Measurements from ENCODE around the gene KCNB1.

The KCNB1 gene

GRCh38 chr20:49496553-49497397 lies 14.3 kb upstream of the KCNB1 start:
- DNase-seq = no peak

- no peak for DNase-seq
Observed at GRCh38 chr20:49496043-49496442, 13.6 kb upstream of the KCNB1 start.

GRCh38 chr20:49490689-49491088 lies 8.2 kb upstream of the KCNB1 start:
- DNase-seq = no peak

GRCh38 chr20:49489688-49490087 lies 7.2 kb upstream of the KCNB1 start:
- no peak for DNase-seq

- no peak for DNase-seq
Observed at GRCh38 chr20:49486064-49486463, 3.6 kb upstream of the KCNB1 start.

DNA sequence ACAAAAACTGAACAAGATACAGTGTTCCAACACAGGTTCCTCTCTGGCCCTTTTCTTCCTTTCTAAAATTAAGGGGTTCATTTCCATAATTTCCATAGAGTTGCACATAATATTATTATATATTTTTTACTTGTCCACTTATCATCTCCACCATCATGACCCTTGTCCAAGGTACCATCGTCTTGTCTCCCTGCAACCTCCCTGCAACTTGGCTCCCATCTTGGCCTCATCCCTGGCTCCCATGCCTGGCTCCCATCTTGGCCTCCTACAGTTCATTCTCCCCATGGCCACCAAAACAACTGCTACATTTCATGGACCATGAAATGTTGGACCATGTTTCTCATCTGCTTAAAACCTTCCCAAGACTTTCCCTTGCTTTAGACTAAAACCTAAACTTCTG lies 3.1 kb upstream of the KCNB1 start:
- DNase-seq = no peak

- peak; percentile 12 to 75 (median 30) for DNase-seq
Observed at GRCh38 chr20:49484180-49485140, 2.0 kb upstream of the KCNB1 start.

DNA sequence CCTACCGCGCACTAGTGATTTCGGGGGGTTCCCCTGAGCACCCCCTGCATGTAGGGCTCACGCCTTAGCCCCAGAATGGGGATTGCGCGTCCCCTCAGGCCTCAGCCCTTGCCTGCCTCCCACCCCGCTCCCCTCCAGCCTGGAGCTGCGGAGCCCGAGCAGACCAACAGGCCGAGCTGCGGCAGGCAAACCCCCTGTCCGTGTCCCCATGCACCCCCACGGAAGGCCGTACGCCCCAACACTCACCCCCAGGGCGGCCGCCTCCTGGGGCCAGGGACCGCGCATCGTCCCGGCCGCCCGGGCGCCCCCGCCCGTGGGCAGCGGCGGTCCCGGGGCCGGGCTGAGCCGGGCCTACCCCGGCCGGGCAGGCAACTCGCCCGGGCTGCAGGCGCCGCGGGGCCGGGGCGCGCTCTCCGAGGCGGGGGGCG lies 1.2 kb upstream of the KCNB1 start:
- DNase-seq = no peak

- DNase-seq = no peak
Observed at GRCh38 chr20:49483018-49483695, 689 bp upstream of the KCNB1 start.

- no peak for DNase-seq
Observed at GRCh38 chr20:49482173-49482572, 295 bp downstream of the KCNB1 start.

GRCh38 chr20:49481116-49481515 lies 1.4 kb downstream of the KCNB1 start:
- DNase-seq = no peak

- DNase-seq = no peak
Observed at GRCh38 chr20:49480236-49480635, 2.2 kb downstream of the KCNB1 start.

- no peak for DNase-seq
Observed at GRCh38 chr20:49479785-49480184, 2.7 kb downstream of the KCNB1 start.

DNA sequence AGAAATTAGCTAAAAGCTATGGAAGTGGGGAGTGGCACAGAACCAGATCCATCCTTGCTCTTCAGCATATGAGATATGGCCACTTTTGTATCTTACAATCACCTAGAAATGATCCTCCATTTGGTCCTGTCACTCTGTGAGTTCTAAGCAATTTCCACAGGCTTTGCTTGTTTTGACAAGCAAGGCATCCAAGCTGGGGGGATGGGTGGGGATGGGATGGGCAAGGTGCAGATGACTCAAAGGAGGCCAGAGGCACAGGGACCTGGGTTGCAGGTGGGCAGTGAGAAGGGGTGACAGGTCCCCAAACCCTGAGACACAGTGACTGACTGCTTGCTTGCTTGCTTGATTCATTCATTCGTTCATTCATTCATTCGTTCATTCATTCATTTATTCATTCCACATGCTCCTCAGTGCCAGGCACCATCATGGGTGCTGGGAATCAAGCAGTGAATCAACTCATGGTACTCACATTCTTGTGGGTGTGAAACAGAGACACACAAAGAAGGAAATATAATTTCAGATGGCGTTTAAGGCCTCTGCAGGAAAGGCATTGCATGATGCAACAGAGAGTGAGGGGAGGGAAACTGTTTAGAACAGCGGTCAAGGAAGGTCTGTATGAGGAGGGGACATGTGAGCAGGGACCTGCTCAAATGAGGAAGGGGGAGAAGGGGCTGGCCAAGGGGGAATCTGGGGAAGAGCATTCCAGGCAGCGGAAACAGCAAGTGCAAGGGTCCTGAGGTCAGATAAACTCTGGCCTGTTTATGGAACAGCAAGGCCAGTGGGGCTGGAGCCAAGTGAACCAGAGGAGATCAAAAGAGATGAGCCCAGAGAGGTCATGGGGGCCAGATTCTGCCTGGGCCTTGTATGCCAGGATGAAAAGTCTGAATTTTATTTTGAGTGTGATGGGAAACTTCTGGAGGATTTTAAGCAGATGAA lies 3.4 kb downstream of the KCNB1 start:
- no peak for DNase-seq

- DNase-seq = no peak
Observed at GRCh38 chr20:49478266-49478665, 4.2 kb downstream of the KCNB1 start.

GRCh38 chr20:49477200-49477599 lies 5.3 kb downstream of the KCNB1 start:
- DNase-seq = no peak

DNA sequence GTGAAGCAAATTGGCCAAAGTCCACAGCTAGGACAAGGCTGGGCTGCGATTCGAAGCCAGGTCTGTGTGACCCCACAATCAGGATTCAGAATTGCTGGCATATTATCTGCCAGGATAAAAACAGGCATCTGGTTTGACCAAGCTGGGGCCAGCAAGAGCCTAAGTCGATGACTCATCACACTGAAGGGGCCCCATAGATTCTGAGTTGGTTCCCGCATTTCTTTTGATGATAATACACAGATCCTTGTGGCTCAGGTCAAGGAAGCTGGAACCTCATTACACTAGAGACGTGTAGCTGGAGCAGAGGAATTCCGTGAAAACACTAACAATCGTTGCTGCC lies 6.5 kb downstream of the KCNB1 start:
- no peak for DNase-seq

DNA sequence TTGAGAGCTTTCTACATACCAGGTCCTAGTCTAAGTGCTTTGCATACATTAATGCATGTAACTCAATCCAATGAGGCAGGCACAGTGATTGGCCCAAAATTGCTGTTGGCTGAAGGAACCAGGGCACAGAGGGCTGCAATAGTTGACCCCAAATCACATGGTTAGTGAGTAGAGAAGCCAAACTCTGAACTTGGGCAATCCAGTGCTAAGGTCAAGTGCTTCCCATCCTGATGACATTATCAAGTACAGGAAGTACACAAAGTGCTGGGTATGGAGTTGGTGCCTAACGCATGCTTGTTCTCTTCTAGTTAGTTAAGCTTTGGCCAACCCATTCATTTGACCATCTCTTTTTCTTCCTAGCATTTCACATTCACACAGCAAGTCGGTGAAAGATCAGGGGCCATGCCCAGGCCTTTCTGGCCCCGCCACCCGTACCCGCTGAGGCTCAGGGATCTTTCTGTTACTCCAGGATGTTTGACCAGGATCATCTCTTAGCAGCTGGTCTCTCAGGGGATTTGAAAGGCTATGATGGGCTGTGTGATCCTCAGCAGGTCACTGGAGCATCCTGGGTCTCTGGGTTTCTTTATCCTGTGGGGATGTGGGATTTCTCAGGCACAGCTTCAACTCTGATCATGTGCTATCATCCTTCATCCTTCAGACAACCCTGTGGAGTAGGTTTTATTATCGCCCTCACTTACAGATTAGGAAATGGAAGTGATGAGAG lies 7.0 kb downstream of the KCNB1 start:
- DNase-seq = no peak

DNA sequence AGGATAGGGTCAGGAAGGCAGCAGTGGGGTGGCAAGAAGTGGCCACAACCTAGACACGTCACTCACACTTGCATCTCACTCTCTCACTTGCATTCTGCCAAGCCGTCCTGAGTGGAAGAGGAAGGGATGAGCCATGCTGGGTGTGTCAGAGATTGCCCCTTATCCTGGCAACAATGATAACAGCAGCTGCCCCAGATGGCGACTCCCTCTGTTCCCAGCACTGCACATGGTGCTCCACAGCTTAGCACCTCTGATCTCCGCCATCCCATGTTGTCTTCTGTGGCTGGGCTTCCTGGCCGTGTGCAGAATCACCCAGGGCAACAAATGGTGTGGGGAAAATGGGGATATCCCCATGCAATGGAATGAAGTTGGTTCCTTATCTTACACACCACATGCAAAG lies 11.1 kb downstream of the KCNB1 start:
- DNase-seq = no peak

DNA sequence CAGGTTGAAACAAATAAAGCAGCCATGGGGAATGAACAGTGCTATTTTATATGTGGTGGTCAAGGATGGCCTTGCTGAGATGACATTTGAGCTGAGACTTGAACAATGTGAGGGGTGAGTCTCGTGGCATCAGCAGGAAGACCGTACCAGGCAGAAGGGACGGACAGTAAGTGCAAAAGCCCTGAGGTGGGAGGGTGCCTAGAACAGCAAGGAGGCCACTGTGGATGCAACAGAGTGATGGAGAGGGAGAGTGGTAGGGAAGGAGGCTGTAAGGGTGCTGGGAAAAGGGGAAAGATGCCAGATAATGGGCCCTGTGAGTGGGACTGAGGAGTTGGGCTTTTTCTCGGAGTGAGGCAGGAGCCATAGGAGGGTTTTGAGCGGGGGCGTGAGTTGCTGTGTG lies 11.5 kb downstream of the KCNB1 start:
- DNase-seq = no peak

GRCh38 chr20:49469060-49469459 lies 13.4 kb downstream of the KCNB1 start:
- DNase-seq = no peak

Measured in T-helper 2 cell (primary cell).